Measurements from ENCODE around the gene TTC21B. TPM values are rescaled to one million over a fixed set of nuclear protein-coding genes. Genes with fewer than 3 reads are reported as not detected.

Gene TTC21B
- total RNA-seq, 2 donors from 2014 or later: 10.2 to 13.2 TPM

DNA sequence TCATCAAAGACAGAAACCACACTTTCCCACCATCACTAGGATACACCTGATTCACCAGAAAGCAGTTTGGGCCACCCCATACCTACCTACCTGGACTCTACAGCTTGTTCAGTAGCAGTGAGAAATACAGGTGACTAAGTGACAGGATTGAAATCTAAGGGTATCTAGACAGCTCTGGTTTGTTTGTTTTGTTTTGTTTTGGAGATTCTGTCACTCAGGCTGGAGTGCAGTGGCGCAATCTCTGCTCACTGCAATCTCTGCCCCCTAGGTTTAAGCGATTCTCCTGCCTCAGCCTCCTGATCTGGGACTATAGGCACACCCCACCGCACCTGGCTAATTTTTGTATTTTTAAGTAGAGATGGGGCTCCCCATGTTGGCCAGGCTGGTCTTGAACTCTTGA lies 3.1 kb downstream of the TTC21B start:
- TF ChIP-seq, protein P1, sequence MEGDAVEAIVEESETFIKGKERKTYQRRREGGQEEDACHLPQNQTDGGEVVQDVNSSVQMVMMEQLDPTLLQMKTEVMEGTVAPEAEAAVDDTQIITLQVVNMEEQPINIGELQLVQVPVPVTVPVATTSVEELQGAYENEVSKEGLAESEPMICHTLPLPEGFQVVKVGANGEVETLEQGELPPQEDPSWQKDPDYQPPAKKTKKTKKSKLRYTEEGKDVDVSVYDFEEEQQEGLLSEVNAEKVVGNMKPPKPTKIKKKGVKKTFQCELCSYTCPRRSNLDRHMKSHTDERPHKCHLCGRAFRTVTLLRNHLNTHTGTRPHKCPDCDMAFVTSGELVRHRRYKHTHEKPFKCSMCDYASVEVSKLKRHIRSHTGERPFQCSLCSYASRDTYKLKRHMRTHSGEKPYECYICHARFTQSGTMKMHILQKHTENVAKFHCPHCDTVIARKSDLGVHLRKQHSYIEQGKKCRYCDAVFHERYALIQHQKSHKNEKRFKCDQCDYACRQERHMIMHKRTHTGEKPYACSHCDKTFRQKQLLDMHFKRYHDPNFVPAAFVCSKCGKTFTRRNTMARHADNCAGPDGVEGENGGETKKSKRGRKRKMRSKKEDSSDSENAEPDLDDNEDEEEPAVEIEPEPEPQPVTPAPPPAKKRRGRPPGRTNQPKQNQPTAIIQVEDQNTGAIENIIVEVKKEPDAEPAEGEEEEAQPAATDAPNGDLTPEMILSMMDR (IDR thresholded peaks at IDR 0.05): no peak
- DNase-seq: no peak
- Histone ChIP-seq H3K4me1 (peaks cover 11% of the 10 kb centered on the region), H3K9me3 (no peaks in the 10 kb centered on the region), H3K36me3 (no peaks in the 10 kb centered on the region), H3K9ac (ENCODE audit: low read depth in 2 of 2, low read length in 2 of 2) (no peak overlapping the region), H3K27me3 (no peaks in the 10 kb centered on the region), H3K4me3 (no peak overlapping the region), H3K27ac (no peak overlapping the region)
- intact Hi-C loops (cut with DNase I): no loop called here

DNA sequence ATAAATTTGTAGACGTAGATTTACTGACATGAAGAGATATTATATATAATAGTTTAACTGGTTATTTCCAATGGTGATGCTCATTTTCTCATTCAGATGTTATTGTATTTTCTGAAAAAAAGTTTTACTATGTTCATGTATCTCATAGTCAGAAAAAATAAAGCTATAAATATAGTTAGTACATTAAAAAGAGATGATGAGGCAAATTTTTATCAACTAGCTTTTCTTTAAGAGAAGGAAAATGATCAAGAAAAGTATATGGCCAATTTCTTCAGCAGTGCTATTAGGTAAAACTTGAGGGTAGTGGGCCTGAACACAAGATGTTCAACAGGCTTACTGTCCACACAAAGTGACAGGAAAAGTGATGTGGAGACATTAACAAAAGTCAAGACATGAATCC lies 11.7 kb downstream of the TTC21B start:
- Histone ChIP-seq H3K4me1 (no peaks in the 10 kb centered on the region), H3K36me3 (no peaks in the 10 kb centered on the region), H3K27me3 (no peaks in the 10 kb centered on the region), H3K27ac (no peak overlapping the region), H3K9me3 (no peaks in the 10 kb centered on the region), H3K9ac (ENCODE audit: low read depth in 2 of 2, low read length in 2 of 2) (no peak overlapping the region), H3K4me3 (no peak overlapping the region)
- intact Hi-C loops (cut with DNase I): no loop called here
- DNase-seq: no peak
- TF ChIP-seq, protein P1 (IDR thresholded peaks at IDR 0.05): no peak

DNA sequence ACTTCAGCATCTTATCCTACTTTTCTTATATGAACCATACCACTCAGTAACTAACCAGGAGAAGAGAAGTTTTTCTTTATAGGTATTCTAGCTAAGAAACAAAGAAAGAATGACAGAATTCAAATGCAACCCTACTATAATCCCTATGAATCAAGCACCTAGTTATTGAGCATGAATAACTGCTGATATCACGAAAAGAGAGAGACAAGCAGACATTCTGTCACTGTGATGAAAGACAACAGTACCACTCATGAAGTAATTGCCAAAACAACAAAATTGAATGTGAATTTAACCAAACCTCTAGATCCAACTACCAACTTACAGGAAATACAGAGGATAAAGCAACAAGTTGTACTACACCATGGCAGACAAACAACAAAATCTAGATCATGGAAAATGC lies 15.3 kb downstream of the TTC21B start:
- Histone ChIP-seq H3K9me3 (no peaks in the 10 kb centered on the region), H3K27me3 (no peaks in the 10 kb centered on the region), H3K4me3 (no peak overlapping the region), H3K9ac (ENCODE audit: low read depth in 2 of 2, low read length in 2 of 2) (no peak overlapping the region), H3K27ac (no peak overlapping the region), H3K4me1 (no peaks in the 10 kb centered on the region), H3K36me3 (no peaks in the 10 kb centered on the region)
- TF ChIP-seq, protein P1 (IDR thresholded peaks at IDR 0.05): no peak
- intact Hi-C loops (cut with DNase I): loop anchor here (5.0 kb wide), 1 partner anchor 41 kb away; no protein-coding TSS in a partner anchor
- no peak for DNase-seq

DNA sequence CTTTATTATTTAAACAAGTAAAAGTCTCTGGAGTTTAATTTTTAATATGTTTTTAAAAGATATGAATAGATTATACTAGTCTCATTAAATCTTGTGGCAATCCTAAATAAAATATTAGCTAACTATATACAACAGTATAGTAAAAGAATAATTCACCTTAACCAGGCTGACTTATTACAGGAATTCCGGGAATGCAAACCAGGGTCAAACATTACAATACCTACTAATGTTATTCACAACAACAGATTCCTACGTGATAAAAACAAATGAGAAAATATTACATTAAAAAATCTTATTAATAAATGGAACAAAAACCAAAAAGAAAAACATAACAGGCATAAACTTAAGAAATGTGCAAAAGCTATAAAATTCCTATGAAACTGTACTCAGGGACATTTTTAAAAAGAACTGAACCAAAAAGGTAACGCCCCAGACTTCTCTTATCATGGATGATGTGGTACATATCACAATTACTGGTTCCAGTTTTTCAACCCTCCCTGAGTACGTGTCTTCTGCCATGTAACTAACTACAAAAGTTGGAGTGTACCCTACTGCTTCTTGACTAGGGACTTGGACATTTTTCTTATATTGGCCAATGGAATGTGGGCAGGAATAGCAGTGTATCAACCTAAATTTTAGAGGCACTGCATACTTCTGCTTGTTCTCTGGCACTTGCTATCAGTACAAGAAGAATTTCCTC lies 20.2 kb downstream of the TTC21B start:
- no peaks in the 10 kb centered on the region for H3K27me3 ChIP-seq
- H3K4me3 ChIP-seq: no peak overlapping the region
- H3K4me1 ChIP-seq: no peaks in the 10 kb centered on the region
- H3K27ac ChIP-seq: no peak overlapping the region
- no peaks in the 10 kb centered on the region for H3K36me3 ChIP-seq
- H3K9me3 ChIP-seq: no peaks in the 10 kb centered on the region
- no peak for DNase-seq
- H3K9ac ChIP-seq (ENCODE audit: low read depth in 2 of 2, low read length in 2 of 2): no peak overlapping the region
- TF ChIP-seq, protein P1 (IDR thresholded peaks at IDR 0.05): no peak
- intact Hi-C loops (cut with DNase I): no loop called here

DNA sequence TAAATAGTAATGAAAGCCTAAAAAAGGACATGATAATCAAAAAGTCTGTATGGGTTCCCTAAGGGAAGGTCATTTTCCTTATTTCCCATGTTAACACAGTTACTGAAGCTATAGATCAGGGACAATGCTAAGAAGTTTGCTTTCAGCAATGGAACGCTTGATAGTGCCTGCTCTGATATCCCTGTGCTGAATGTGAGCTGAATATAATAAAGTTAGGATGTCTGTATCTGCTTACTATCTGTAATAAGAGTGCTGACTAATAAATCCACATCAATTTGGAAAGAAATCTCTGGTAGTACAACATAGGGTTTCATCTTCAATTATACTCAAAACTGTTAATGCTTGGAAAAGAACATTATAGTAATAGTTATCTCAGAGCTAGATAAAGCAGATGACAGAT lies 25.8 kb downstream of the TTC21B start:
- H3K4me3 ChIP-seq: no peak overlapping the region
- H3K9ac ChIP-seq (ENCODE audit: low read depth in 2 of 2, low read length in 2 of 2): no peak overlapping the region
- H3K27me3 ChIP-seq: no peaks in the 10 kb centered on the region
- no peaks in the 10 kb centered on the region for H3K36me3 ChIP-seq
- DNase-seq: no peak
- no peak overlapping the region for H3K27ac ChIP-seq
- intact Hi-C loops (cut with DNase I): no loop called here
- no peaks in the 10 kb centered on the region for H3K9me3 ChIP-seq
- no peaks in the 10 kb centered on the region for H3K4me1 ChIP-seq
- TF ChIP-seq, protein P1 (IDR thresholded peaks at IDR 0.05): no peak
